NCI-H2029 treated with DMSO at 0.1 percent for 48 hours (cell line): ENCODE data around the gene HDAC4.

Experiments
- DNase-seq: peaks from one replicate; lab custom pipeline; 2025; lab: John Stamatoyannopoulos, UW

Gene HDAC4

GRCh38 chr2:239216614-239217273, 184.1 kb downstream of the HDAC4 start:
- no peak for DNase-seq

GRCh38 chr2:239215988-239216613, 184.7 kb downstream of the HDAC4 start:
- DNase-seq: no peak

- no peak for DNase-seq
These were observed 185.5 kb downstream of the HDAC4 start for GRCh38 chr2:239215136-239215925.

- no peak for DNase-seq
These were observed 186.1 kb downstream of the HDAC4 start for GRCh38 chr2:239214725-239215124.

GRCh38 chr2:239213643-239214101, 187.1 kb downstream of the HDAC4 start:
- no peak for DNase-seq

- no peak for DNase-seq
These were observed 187.7 kb downstream of the HDAC4 start for GRCh38 chr2:239212929-239213642.

GRCh38 chr2:239212121-239212928, 188.5 kb downstream of the HDAC4 start:
- no peak for DNase-seq

- DNase-seq: no peak
These were observed 189.3 kb downstream of the HDAC4 start for GRCh38 chr2:239211396-239212094.

- DNase-seq: no peak
These were observed 191.0 kb downstream of the HDAC4 start for GRCh38 chr2:239209783-239210182.

- peak; percentile 82 for DNase-seq
These were observed 192.2 kb downstream of the HDAC4 start for GRCh38 chr2:239208465-239209180.

- no peak for DNase-seq
These were observed 194.0 kb downstream of the HDAC4 start for GRCh38 chr2:239206851-239207250.

GRCh38 chr2:239206042-239206441, 194.8 kb downstream of the HDAC4 start:
- no peak for DNase-seq

- DNase-seq: no peak
These were observed 195.8 kb downstream of the HDAC4 start for GRCh38 chr2:239204876-239205468.

- no peak for DNase-seq
These were observed 196.5 kb downstream of the HDAC4 start for GRCh38 chr2:239204136-239204875.

GRCh38 chr2:239203443-239204135, 197.2 kb downstream of the HDAC4 start:
- no peak for DNase-seq

- DNase-seq: no peak
These were observed 198.0 kb downstream of the HDAC4 start for GRCh38 chr2:239202836-239203235.

GRCh38 chr2:239202343-239202742, 198.5 kb downstream of the HDAC4 start:
- DNase-seq: no peak

GRCh38 chr2:239201884-239202283, 198.9 kb downstream of the HDAC4 start:
- DNase-seq: no peak

- DNase-seq: no peak
These were observed 199.3 kb downstream of the HDAC4 start for GRCh38 chr2:239201531-239201876.
